CD14-positive monocyte (primary cell): ENCODE data around the gene TMEM237. TPM values are rescaled to one million over a fixed set of nuclear protein-coding genes. Genes with fewer than 3 reads are reported as not detected.
A peak's percentile ranks its signal among the peaks of the same experiment; 100 is the strongest.

Experiments used
- DNase-seq, 3 donors: peaks; one replicate each; pipeline ENCODE4 v3.0.0-alpha.2; 2011 to 2022
- H2AFZ ChIP-seq: 2 replicates; pipeline ENCODE4 v1.6.0; 2012; ENCODE audit warnings: mild to moderate bottlenecking, low read depth, low read length, inconsistent platforms; ENCODE audit not compliant: insufficient read depth, poor library complexity, severe bottlenecking
- H3K27ac ChIP-seq, 2 donors: 1 replicate in 1 of 2; 2 replicates in 1 of 2; pipeline ENCODE4 v1.5.1; 2012 to 2013; ENCODE audit warnings: low read length in 2 of 2, control low read depth in 1 of 2, inconsistent platforms in 1 of 2, low read depth in 1 of 2, mild to moderate bottlenecking in 1 of 2
- H3K27me3 ChIP-seq, 2 donors: one replicate each; pipeline versions ENCODE4 v1.6.0 to v1.6.1; 2011 to 2013; ENCODE audit warnings: low read length in 2 of 2; ENCODE audit not compliant: control insufficient read depth in 2 of 2, insufficient read depth in 2 of 2
- H3K36me3 ChIP-seq, 2 donors: replicated peaks in 1 of 2; 1 replicate in 1 of 2; 2 replicates in 1 of 2; pipeline versions ENCODE4 v1.5.1 to v1.6.1; 2012 to 2013; ENCODE audit warnings: low read length in 2 of 2, control low read depth in 1 of 2, inconsistent platforms in 1 of 2, mild to moderate bottlenecking in 1 of 2; ENCODE audit not compliant: insufficient read depth in 2 of 2, control insufficient read depth in 1 of 2
- H3K4me1 ChIP-seq, 2 donors: 1 replicate in 1 of 2; 2 replicates in 1 of 2; pipeline versions ENCODE4 v1.5.1 to v1.6.1; 2012 to 2013; ENCODE audit warnings: low read length in 2 of 2, control low read depth in 1 of 2, inconsistent platforms in 1 of 2, mild to moderate bottlenecking in 1 of 2, moderate library complexity in 1 of 2; ENCODE audit not compliant: insufficient read depth in 2 of 2, control insufficient read depth in 1 of 2
- H3K4me2 ChIP-seq: replicated peaks from 2 replicates; pipeline ENCODE3; 2012; ENCODE audit warnings: low read length, moderate library complexity, mild to moderate bottlenecking; ENCODE audit not compliant: poor library complexity, severe bottlenecking; ENCODE audit errors: extremely low read depth
- H3K4me3 ChIP-seq, 3 experiments: fragments of 200-600 bp in 1 of 3; sonication (generic) in 1 of 3; replicated peaks in 1 of 3; 1 replicate in 2 of 3; 2 replicates in 1 of 3; pipeline ENCODE4 v1.5.1; 2011 to 2013; ENCODE audit warnings: low read length in 3 of 3, mild to moderate bottlenecking in 3 of 3, control low read depth in 2 of 3, low read depth in 2 of 3, inconsistent platforms in 1 of 3, moderate library complexity in 1 of 3
- H3K79me2 ChIP-seq: 2 replicates; pipeline ENCODE4 v1.6.0; 2012; ENCODE audit warnings: mild to moderate bottlenecking, control low read depth, inconsistent platforms, low read length, moderate library complexity; ENCODE audit not compliant: insufficient read depth
- H3K9ac ChIP-seq: 2 replicates; pipeline ENCODE4 v1.6.0; 2017; ENCODE audit warnings: low read length, mild to moderate bottlenecking; ENCODE audit not compliant: insufficient read depth, poor library complexity, severe bottlenecking
- H3K9me3 ChIP-seq, 2 donors: replicated peaks in 1 of 2; 1 replicate in 1 of 2; 2 replicates in 1 of 2; pipeline versions ENCODE4 v1.5.1 to v1.6.1; 2012 to 2013; ENCODE audit warnings: low read length in 2 of 2, control low read depth in 1 of 2; ENCODE audit not compliant: control insufficient read depth in 1 of 2, insufficient read depth in 1 of 2
- H4K20me1 ChIP-seq: 2 replicates; pipeline ENCODE4 v1.6.0; 2012; ENCODE audit warnings: mild to moderate bottlenecking, low read length, control low read depth, moderate library complexity; ENCODE audit not compliant: insufficient read depth
- H3K27ac Mint-ChIP-seq, 7 donors: one replicate each; pipeline ENCODE4 v1.8.0; 2020; ENCODE audit warnings: mild to moderate bottlenecking in 7 of 7, mixed read lengths in 7 of 7, moderate library complexity in 6 of 7, inconsistent platforms in 2 of 7
- H3K27me3 Mint-ChIP-seq, 3 donors: one replicate each; pipeline ENCODE4 v1.8.0; 2021 to 2022; ENCODE audit warnings: low read depth in 3 of 3, mild to moderate bottlenecking in 3 of 3, mixed read lengths in 3 of 3, moderate library complexity in 3 of 3, inconsistent platforms in 1 of 3
- H3K36me3 Mint-ChIP-seq, 2 donors: one replicate each; pipeline ENCODE4 v1.8.0; 2020; ENCODE audit warnings: mixed read lengths in 2 of 2, inconsistent platforms in 1 of 2, mild to moderate bottlenecking in 1 of 2
- H3K4me1 Mint-ChIP-seq: one replicate; pipeline ENCODE4 v1.8.0; 2020; ENCODE audit warnings: mild to moderate bottlenecking, mixed read lengths
- H3K4me3 Mint-ChIP-seq, 2 donors: one replicate each; pipeline ENCODE4 v1.8.0; 2020; ENCODE audit warnings: mild to moderate bottlenecking in 2 of 2, mixed read lengths in 2 of 2, moderate library complexity in 1 of 2
- H3K9me3 Mint-ChIP-seq, 7 donors: one replicate each; pipeline ENCODE4 v1.8.0; 2020 to 2022; ENCODE audit warnings: mixed read lengths in 7 of 7, mild to moderate bottlenecking in 6 of 7, moderate library complexity in 6 of 7, inconsistent platforms in 2 of 7
- WGBS: methylation state at CpG from one replicate; pipeline ENCODE4 v1.1.5; 2013; ENCODE audit warnings: missing lambda C conversion rate; ENCODE audit not compliant: insufficient coverage; 5-methylcytosine and 5-hydroxymethylcytosine counted together
- intact Hi-C, 2 donors: fragments of 100-400 bp; cut with micrococcal nuclease; formaldehyde crosslinking; loops; one replicate each; pipeline versions ENCODE4 v1.15.0 to v1.15.1; 2023
- polyA plus RNA-seq, 3 donors: library from polyadenylated mRNA; depleted of rRNA in 1 of 3; unstranded in 2 of 3; stranded (reverse) in 1 of 3; fragments of 300-500 nt in 2 of 3; fragments of >200 nt in 1 of 3; fragmentation: Illumina TruSeq in 2 of 3; gene quantifications; 1 replicate in 2 of 3; 2 replicates in 1 of 3; pipeline ENCODE4 v1.2.3, GENCODE V29; 2012 to 2021
- small RNA-seq: library from RNA; depleted of rRNA; stranded (forward); fragments of <200 nt; gene quantifications from one replicate; pipeline ENCODE3, GENCODE V24; 2012; ENCODE audit warnings: low read depth; ENCODE audit not compliant: insufficient read length
- TF ChIP-seq, protein P1 (sequence below): fragments of 200-600 bp; IDR thresholded peaks from one replicate; pipeline ENCODE4 v1.8.0; 2022; ENCODE audit warnings: antibody characterized with exemption, mild to moderate bottlenecking

TMEM237 gene
- polyA plus RNA-seq, 3 donors = 0.33 to 1.0 (median 0.53) TPM

DNA sequence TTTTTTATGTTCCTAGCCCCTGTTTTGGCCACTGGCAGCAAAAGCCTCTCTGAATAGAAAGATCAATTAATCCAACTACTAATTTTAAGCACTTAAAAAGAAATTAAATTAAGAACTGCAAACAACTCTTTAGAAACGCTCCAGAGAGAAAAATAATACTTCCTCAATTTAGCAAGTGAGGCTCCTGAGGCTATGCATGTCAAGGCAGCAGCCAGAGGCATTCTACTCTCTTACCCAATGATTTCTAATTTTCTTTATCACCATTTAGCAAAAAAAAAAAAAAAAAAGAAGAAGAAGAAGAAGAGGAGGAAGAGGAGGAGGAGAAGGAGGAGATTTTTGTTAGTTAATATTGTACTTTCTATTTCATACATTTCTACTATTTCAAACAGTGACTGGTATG is 68.5 kb downstream of the TMEM237 start:
- H3K4me3 Mint-ChIP-seq = peak overlapping the region in 1 of 2 donors; percentile 77
- TF ChIP-seq, protein P1, sequence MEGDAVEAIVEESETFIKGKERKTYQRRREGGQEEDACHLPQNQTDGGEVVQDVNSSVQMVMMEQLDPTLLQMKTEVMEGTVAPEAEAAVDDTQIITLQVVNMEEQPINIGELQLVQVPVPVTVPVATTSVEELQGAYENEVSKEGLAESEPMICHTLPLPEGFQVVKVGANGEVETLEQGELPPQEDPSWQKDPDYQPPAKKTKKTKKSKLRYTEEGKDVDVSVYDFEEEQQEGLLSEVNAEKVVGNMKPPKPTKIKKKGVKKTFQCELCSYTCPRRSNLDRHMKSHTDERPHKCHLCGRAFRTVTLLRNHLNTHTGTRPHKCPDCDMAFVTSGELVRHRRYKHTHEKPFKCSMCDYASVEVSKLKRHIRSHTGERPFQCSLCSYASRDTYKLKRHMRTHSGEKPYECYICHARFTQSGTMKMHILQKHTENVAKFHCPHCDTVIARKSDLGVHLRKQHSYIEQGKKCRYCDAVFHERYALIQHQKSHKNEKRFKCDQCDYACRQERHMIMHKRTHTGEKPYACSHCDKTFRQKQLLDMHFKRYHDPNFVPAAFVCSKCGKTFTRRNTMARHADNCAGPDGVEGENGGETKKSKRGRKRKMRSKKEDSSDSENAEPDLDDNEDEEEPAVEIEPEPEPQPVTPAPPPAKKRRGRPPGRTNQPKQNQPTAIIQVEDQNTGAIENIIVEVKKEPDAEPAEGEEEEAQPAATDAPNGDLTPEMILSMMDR = no peak
- Histone ChIP-seq H3K9me3 (no peaks in the 10 kb centered on the region), H3K9ac (no peak overlapping the region), H3K36me3 (no peaks in the 10 kb centered on the region), H3K4me3 (peak overlapping the region in 1 of 3 experiments; percentile 10), H2AFZ (no peak overlapping the region), H3K4me1 (peaks cover 34% of the 10 kb centered on the region in 2 donors), H3K79me2 (no peaks in the 10 kb centered on the region), H3K4me2 (peak overlapping the region; percentile 52), H3K27me3 (no peaks in the 10 kb centered on the region), H4K20me1 (no peaks in the 10 kb centered on the region), H3K27ac (peak overlapping the region in 1 of 2 donors; percentile 48)
- intact Hi-C loops = no loop called here
- 0% methylated on average over 1 of the region's 1 CpG for WGBS
- H3K36me3 Mint-ChIP-seq = no peaks in the 10 kb centered on the region
- DNase-seq = peak in 2 of 3 donors; percentile 11 to 17
- H3K4me1 Mint-ChIP-seq = peaks cover 32% of the 10 kb centered on the region
- no peaks in the 10 kb centered on the region for H3K9me3 Mint-ChIP-seq
- peaks cover 0 to 1% (median 0%) of the 10 kb centered on the region in 3 donors for H3K27me3 Mint-ChIP-seq
- peak overlapping the region in 6 of 7 donors; percentile 29 to 84 (median 48) for H3K27ac Mint-ChIP-seq

DNA sequence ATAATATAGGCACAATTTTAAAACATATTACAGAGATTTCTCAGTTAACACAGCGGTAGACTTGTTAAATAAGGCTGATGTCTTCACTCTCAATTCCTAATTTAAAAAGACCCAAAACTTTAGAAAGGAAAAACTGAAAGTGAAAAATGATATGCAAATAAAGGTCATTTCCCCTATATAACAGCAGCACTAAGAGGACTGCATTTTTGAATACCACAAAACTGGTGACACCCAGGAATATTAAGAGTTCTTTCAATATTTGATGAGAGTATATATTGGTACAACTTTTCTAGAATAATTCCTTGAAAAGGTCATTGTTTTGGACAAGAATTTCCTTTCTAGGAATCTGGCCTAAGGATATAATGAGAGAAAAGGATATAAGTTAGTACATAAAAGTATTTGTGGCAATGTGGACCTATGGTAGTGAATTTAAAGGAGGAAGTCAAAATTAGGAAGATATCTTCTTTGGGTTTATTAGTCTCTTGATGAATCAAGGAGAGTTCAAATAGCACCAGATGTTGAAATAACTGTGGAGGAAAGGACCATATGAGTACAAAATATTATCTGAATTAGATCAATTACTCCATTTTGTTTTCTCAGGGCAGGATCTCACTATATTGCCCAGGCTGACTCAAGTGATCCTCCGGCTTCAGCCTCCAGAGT is 70.3 kb downstream of the TMEM237 start:
- H3K4me1 Mint-ChIP-seq = peaks cover 28% of the 10 kb centered on the region
- no peaks in the 10 kb centered on the region for H3K79me2 ChIP-seq
- no CpG with 5 or more reads among the region's 2 CpGs for WGBS
- peak overlapping the region in 2 of 3 experiments; percentile 12 to 43 for H3K4me3 ChIP-seq
- peak; percentile 7 to 30 (median 23) for DNase-seq
- peak overlapping the region; percentile 1 for H2AFZ ChIP-seq
- H3K36me3 Mint-ChIP-seq = no peaks in the 10 kb centered on the region
- no peaks in the 10 kb centered on the region for H3K9me3 Mint-ChIP-seq
- H3K27me3 Mint-ChIP-seq = no peaks in the 10 kb centered on the region
- H3K36me3 ChIP-seq = no peaks in the 10 kb centered on the region
- H3K4me3 Mint-ChIP-seq = peak overlapping the region in 1 of 2 donors; percentile 35
- TF ChIP-seq, protein P1 = no peak
- no peaks in the 10 kb centered on the region for H4K20me1 ChIP-seq
- peak overlapping the region; percentile 27 for H3K9ac ChIP-seq
- peak overlapping the region; percentile 36 to 84 (median 73) for H3K27ac Mint-ChIP-seq
- H3K4me1 ChIP-seq = peaks cover 33 to 34% of the 10 kb centered on the region in 2 donors
- intact Hi-C loops = no loop called here
- no peaks in the 10 kb centered on the region for H3K9me3 ChIP-seq
- H3K27me3 ChIP-seq = no peaks in the 10 kb centered on the region
- H3K4me2 ChIP-seq = peak overlapping the region; percentile 59
- peak overlapping the region; percentile 1 to 75 for H3K27ac ChIP-seq

Small RNAs within 50 kb of the gene (small RNA-seq; reads per million reads assigned to genes)
- gene RNU6-651P = not detected

Other genes starting within 250 kb of the TMEM237 start
- gene TRAK2, start 192.0 kb downstream of the TMEM237 start, polyA plus RNA-seq = 10 to 100 TPM in 2 of 3 donors, 1 to 10 TPM in 1; 7.6 to 16.8 (median 15.3) TPM
- gene STRADB, start 191.8 kb downstream of the TMEM237 start, polyA plus RNA-seq = 10 to 100 TPM in 2 of 3 donors, 1 to 10 TPM in 1; 6.9 to 25.6 (median 22.0) TPM
- under 1 TPM in 1 of 3 donors, not detected in 2; 0.04 TPM for gene MPP4, start 55.1 kb upstream of the TMEM237 start, polyA plus RNA-seq
- gene ALS2, start 137.4 kb upstream of the TMEM237 start, polyA plus RNA-seq = 1 to 10 TPM; 2.6 to 4.7 (median 3.1) TPM
- not detected for gene CDK15, start 163.0 kb upstream of the TMEM237 start, polyA plus RNA-seq